ENCODE results near the gene ST8SIA6. TPM values are rescaled to one million over a fixed set of nuclear protein-coding genes. Genes with fewer than 3 reads are reported as not detected.

Gene ST8SIA6
- total RNA-seq, 1 experiment from 2014 or later, result 1.3 TPM

DNA sequence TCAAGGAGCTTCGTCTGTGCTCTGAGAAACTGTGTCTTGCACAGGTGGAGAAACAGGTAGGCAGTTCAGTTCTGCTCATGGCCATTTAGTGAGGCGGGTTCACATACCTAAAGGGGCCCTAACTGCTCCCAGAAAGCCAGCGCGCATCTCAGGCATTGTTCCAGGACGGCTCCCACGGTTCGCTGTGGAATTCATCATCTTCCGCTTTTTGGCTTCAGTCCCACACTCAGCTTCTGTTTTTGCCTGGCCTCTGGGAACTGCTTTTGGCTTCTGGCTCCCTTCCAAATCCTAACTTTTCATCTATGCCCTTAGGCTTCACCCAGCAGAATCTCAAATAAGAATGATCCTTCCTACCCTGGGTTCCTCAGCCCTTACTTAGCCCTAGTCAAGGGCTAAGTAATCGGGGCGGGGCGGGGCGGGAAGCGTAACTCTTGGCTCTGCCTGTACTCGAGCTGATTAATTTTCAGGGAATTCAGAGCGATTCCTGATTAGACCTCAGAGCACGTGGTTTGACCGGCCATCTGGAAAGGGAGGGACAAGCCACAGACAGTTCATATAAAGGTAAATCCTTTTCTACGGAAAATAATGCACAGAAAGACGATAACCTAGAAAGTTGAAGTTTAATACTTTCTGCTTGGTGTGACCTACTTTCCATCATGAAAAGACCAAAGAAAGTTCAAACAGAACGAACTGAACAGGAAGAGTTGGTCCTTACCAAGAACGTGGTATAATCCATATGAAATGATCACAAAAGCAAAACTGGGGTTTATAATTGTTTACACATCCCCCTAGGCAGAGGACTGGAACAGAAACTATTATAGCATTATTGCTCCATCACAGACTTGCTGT is 105.7 kb downstream of the ST8SIA6 start (continued):
- no peak for TF ChIP-seq SRF (IDR thresholded peaks at IDR 0.05; ENCODE audit: low read depth)
- no peak; the same call in 1 of the 2 replicates for TF ChIP-seq CBX3 (IDR thresholded peaks at IDR 0.05; ENCODE audit: low read depth)
- TF ChIP-seq, protein P1, sequence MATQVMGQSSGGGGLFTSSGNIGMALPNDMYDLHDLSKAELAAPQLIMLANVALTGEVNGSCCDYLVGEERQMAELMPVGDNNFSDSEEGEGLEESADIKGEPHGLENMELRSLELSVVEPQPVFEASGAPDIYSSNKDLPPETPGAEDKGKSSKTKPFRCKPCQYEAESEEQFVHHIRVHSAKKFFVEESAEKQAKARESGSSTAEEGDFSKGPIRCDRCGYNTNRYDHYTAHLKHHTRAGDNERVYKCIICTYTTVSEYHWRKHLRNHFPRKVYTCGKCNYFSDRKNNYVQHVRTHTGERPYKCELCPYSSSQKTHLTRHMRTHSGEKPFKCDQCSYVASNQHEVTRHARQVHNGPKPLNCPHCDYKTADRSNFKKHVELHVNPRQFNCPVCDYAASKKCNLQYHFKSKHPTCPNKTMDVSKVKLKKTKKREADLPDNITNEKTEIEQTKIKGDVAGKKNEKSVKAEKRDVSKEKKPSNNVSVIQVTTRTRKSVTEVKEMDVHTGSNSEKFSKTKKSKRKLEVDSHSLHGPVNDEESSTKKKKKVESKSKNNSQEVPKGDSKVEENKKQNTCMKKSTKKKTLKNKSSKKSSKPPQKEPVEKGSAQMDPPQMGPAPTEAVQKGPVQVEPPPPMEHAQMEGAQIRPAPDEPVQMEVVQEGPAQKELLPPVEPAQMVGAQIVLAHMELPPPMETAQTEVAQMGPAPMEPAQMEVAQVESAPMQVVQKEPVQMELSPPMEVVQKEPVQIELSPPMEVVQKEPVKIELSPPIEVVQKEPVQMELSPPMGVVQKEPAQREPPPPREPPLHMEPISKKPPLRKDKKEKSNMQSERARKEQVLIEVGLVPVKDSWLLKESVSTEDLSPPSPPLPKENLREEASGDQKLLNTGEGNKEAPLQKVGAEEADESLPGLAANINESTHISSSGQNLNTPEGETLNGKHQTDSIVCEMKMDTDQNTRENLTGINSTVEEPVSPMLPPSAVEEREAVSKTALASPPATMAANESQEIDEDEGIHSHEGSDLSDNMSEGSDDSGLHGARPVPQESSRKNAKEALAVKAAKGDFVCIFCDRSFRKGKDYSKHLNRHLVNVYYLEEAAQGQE (IDR thresholded peaks at IDR 0.05; ENCODE audit: low read depth), result no peak
- no peak for TF ChIP-seq YY1 (IDR thresholded peaks at IDR 0.05; ENCODE audit: extremely low read depth, insufficient replicate concordance, low read depth, low read length)
- TF ChIP-seq TCF7L2 (IDR thresholded peaks at IDR 0.05; ENCODE audit: borderline replicate concordance, extremely low read depth, insufficient read depth, insufficient read length), result no peak
- 0 out of 2 replicates have a peak, but pooled peaks have one; percentile 20 for TF ChIP-seq FOSL1 (IDR thresholded peaks at IDR 0.05; ENCODE audit: low read depth)
- TF ChIP-seq ELF1 (IDR thresholded peaks at IDR 0.05; ENCODE audit: borderline replicate concordance, low read depth), result no peak
- TF ChIP-seq RAD21 (IDR thresholded peaks at IDR 0.05; ENCODE audit: low read depth), result no peak
- TF ChIP-seq ZFX (IDR thresholded peaks at IDR 0.05), result no peak
- no peak for TF ChIP-seq POLR2A (IDR thresholded peaks at IDR 0.05; ENCODE audit: borderline replicate concordance, extremely low read depth, insufficient read depth, insufficient read length)
- TF ChIP-seq JUND (IDR thresholded peaks at IDR 0.05), result no peak
- TF ChIP-seq, protein P2, sequence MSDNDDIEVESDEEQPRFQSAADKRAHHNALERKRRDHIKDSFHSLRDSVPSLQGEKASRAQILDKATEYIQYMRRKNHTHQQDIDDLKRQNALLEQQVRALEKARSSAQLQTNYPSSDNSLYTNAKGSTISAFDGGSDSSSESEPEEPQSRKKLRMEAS (IDR thresholded peaks at IDR 0.05), result peak; percentile 92
- no peak; the same call in 1 of the 2 replicates for TF ChIP-seq SP1 (IDR thresholded peaks at IDR 0.05; ENCODE audit: low read depth)
- no peak for TF ChIP-seq CEBPB (IDR thresholded peaks at IDR 0.05; ENCODE audit: low read depth)
- peak; percentile 24; the same call in 1 of the 2 replicates for TF ChIP-seq POLR2AphosphoS5 (IDR thresholded peaks at IDR 0.05; ENCODE audit: low read depth, low read length)

Data from HCT116 (cell line).